Suprapubic skin (tissue), 4 donors: Measurements from ENCODE around the gene DUSP15.

Experiments used
- CTCF ChIP-seq, 2 donors: fragments of 200-600 bp in 1 of 2; fragments of 450-650 bp in 1 of 2; sonication (generic) in 1 of 2; IDR thresholded peaks; one replicate each; pipeline ENCODE4 v1.5.1; 2016 to 2019; ENCODE audit warnings: antibody characterized with exemption in 2 of 2, mild to moderate bottlenecking in 1 of 2, moderate library complexity in 1 of 2
- POLR2A ChIP-seq, 2 donors: fragments of 450-650 bp; IDR thresholded peaks; one replicate each; pipeline ENCODE4 v1.6.1; 2017; ENCODE audit warnings: antibody characterized with exemption in 2 of 2, mild to moderate bottlenecking in 2 of 2, moderate library complexity in 2 of 2
- POLR2AphosphoS5 ChIP-seq, 3 donors: sonication (generic); formaldehyde crosslinking; IDR thresholded peaks; one replicate each; pipeline ENCODE4 v1.6.1; 2017; ENCODE audit warnings: antibody characterized with exemption in 3 of 3

DNA sequence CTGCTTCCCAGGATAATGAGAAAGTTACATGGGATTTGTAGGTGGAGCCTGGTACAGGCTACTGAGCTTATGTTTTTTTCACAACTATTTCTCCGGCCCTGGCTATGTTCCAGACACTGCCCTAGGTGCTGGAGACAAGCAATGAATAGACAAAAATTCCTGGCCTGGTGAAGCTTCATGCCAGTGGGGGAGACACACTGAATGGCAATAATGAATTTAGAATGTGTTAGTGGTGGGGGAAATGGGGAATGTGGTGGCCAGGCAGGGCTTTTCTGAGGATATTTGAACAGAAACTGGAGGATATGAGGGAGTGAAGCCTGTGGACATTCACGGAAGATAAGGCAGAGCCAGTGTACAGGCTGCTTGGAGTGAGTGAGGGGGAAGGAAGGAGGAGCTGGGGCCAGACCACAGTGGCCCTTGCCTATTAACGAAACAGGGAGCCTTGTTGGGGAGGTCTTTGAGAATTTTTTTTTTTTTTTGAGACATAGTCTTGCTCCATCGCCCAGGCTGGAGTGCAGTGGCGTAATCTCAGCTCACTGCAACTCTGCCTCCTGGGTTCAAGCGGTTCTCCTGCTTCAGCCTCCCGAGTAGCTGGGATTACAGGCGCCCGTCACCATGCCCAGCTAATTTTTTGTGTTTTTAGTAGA is 31.6 kb downstream of the DUSP15 start:
- TF ChIP-seq CTCF (IDR thresholded peaks at IDR 0.05) (no peak), POLR2A (IDR thresholded peaks at IDR 0.05) (no peak), POLR2AphosphoS5 (IDR thresholded peaks at IDR 0.05) (no peak)
